ENCODE measurements around the gene SULF2. TPM values are rescaled to one million over a fixed set of nuclear protein-coding genes. Genes with fewer than 3 reads are reported as not detected.
A peak's percentile ranks its signal among the peaks of the same experiment; 100 is the strongest.

The SULF2 gene
- total RNA-seq, 1 donor from 2014 or later = 78.2 TPM

DNA sequence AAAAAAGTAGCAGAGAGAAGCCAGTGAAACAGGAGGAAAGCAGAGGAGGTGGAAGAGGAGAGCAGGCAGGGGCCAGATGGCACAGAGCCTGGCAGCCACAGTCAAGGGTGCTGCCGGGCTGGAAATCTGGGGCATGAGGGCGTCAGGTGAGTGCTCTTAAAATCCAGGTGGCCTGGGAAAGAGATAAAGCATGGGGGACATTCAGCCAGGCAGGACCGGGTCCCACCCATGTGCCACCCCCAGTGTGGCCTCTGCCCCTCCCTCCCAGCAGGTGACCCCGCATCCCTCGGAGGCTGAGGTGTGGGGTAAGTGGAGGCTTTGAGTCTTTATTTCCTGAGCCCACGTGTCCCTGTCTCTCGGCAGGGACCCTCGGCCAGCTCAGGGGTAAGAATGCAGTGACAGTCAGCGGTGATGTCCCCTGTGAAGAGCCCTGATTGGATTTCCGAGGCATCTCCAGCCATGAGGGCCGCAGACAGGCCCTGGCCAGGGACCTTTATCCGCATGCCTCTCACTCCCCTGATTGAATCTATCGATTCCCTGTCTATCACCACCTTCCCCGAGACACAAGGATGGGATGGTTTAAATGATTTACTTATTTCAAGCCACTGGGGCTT is 33.8 kb upstream of the SULF2 start:
- H3K4me3 ChIP-seq (ENCODE audit: low read depth, low read length) = no peak overlapping the region
- TF ChIP-seq, protein P1, sequence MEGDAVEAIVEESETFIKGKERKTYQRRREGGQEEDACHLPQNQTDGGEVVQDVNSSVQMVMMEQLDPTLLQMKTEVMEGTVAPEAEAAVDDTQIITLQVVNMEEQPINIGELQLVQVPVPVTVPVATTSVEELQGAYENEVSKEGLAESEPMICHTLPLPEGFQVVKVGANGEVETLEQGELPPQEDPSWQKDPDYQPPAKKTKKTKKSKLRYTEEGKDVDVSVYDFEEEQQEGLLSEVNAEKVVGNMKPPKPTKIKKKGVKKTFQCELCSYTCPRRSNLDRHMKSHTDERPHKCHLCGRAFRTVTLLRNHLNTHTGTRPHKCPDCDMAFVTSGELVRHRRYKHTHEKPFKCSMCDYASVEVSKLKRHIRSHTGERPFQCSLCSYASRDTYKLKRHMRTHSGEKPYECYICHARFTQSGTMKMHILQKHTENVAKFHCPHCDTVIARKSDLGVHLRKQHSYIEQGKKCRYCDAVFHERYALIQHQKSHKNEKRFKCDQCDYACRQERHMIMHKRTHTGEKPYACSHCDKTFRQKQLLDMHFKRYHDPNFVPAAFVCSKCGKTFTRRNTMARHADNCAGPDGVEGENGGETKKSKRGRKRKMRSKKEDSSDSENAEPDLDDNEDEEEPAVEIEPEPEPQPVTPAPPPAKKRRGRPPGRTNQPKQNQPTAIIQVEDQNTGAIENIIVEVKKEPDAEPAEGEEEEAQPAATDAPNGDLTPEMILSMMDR (IDR thresholded peaks at IDR 0.05; ENCODE audit: insufficient read depth, low read length, poor library complexity, severe bottlenecking) = no peak
- H3K36me3 ChIP-seq (ENCODE audit: control insufficient read depth, insufficient read depth, low read length) = no peaks in the 10 kb centered on the region
- no peaks in the 10 kb centered on the region for H3K27me3 ChIP-seq (ENCODE audit: control insufficient read depth, insufficient read depth, low read length)
- DNase-seq (ENCODE audit: low read depth) = no peak

DNA sequence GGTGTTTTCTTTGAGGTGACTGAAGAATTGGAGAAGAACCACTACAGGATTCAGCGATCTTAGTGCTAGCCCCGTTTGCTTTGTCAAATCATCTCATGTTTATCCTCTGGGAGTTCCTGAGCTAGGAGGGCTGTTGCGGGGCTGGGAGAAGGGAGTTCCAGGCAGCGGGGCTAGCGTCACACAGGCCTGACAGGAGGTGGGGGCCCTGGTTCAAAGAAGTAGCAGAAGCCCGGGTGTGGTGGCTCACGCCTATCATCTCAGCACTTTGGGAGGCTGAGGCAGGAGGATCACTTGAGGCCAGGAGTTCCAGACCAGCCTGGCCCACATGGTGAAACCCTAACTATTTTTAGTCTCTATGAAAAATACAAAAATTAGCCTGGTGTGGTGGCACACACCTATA is 33.2 kb upstream of the SULF2 start:
- TF ChIP-seq, protein P1 (IDR thresholded peaks at IDR 0.05; ENCODE audit: insufficient read depth, low read length, poor library complexity, severe bottlenecking) = no peak
- H3K27me3 ChIP-seq (ENCODE audit: control insufficient read depth, insufficient read depth, low read length) = no peaks in the 10 kb centered on the region
- DNase-seq (ENCODE audit: low read depth) = no peak
- H3K4me3 ChIP-seq (ENCODE audit: low read depth, low read length) = no peak overlapping the region
- H3K36me3 ChIP-seq (ENCODE audit: control insufficient read depth, insufficient read depth, low read length) = no peaks in the 10 kb centered on the region

- Histone ChIP-seq H3K36me3 (ENCODE audit: control insufficient read depth, insufficient read depth, low read length) (no peaks in the 10 kb centered on the region), H3K27me3 (ENCODE audit: control insufficient read depth, insufficient read depth, low read length) (no peaks in the 10 kb centered on the region), H3K4me3 (ENCODE audit: low read depth, low read length) (no peak overlapping the region)
- no peak for DNase-seq (ENCODE audit: low read depth)
- TF ChIP-seq, protein P1 (IDR thresholded peaks at IDR 0.05; ENCODE audit: insufficient read depth, low read length, poor library complexity, severe bottlenecking) = no peak
Measured at GRCh38 chr20:47818016-47818415, 32.7 kb upstream of the SULF2 start.

GRCh38 chr20:47817573-47817972 is 32.3 kb upstream of the SULF2 start:
- TF ChIP-seq, protein P1 (IDR thresholded peaks at IDR 0.05; ENCODE audit: insufficient read depth, low read length, poor library complexity, severe bottlenecking) = no peak
- no peak overlapping the region for H3K4me3 ChIP-seq (ENCODE audit: low read depth, low read length)
- no peaks in the 10 kb centered on the region for H3K27me3 ChIP-seq (ENCODE audit: control insufficient read depth, insufficient read depth, low read length)
- peak; percentile 10 for DNase-seq (ENCODE audit: low read depth)
- H3K36me3 ChIP-seq (ENCODE audit: control insufficient read depth, insufficient read depth, low read length) = no peaks in the 10 kb centered on the region

- H3K36me3 ChIP-seq (ENCODE audit: control insufficient read depth, insufficient read depth, low read length) = no peaks in the 10 kb centered on the region
- H3K4me3 ChIP-seq (ENCODE audit: low read depth, low read length) = no peak overlapping the region
- H3K27me3 ChIP-seq (ENCODE audit: control insufficient read depth, insufficient read depth, low read length) = no peaks in the 10 kb centered on the region
- no peak for DNase-seq (ENCODE audit: low read depth)
- TF ChIP-seq, protein P1 (IDR thresholded peaks at IDR 0.05; ENCODE audit: insufficient read depth, low read length, poor library complexity, severe bottlenecking) = no peak
Measured at GRCh38 chr20:47816487-47817451, 31.5 kb upstream of the SULF2 start.
